Nephron (organoid): ENCODE results near the gene PERM1.

Source experiments
- H3K27ac Mint-ChIP-seq, 3 experiments: 2 replicates each; pipeline ENCODE4 v1.8.0; 2020; ENCODE audit warnings: mixed read lengths in 3 of 3, mild to moderate bottlenecking in 2 of 3, moderate library complexity in 1 of 3
- H3K27me3 Mint-ChIP-seq: 2 replicates; pipeline ENCODE4 v1.8.0; 2021; ENCODE audit warnings: low read depth, mild to moderate bottlenecking, moderate library complexity, mixed read lengths
- H3K36me3 Mint-ChIP-seq: 2 replicates; pipeline ENCODE4 v1.8.0; 2020; ENCODE audit warnings: low read depth, mixed read lengths
- H3K4me1 Mint-ChIP-seq: 2 replicates; pipeline ENCODE4 v1.8.0; 2020; ENCODE audit warnings: mixed read lengths
- H3K4me3 Mint-ChIP-seq, 3 experiments: 2 replicates each; pipeline ENCODE4 v1.8.0; 2020; ENCODE audit warnings: mild to moderate bottlenecking in 3 of 3, mixed read lengths in 3 of 3, moderate library complexity in 2 of 3
- H3K9me3 Mint-ChIP-seq: 2 replicates; pipeline ENCODE4 v1.8.0; 2020; ENCODE audit warnings: mixed read lengths
- TF ChIP-seq, protein P1 (sequence below), 3 experiments: fragments of 200-600 bp; sonication (generic); IDR thresholded peaks; one replicate each; pipeline ENCODE4 v1.5.0; 2021; ENCODE audit warnings: antibody characterized with exemption in 3 of 3; ENCODE audit not compliant: unreplicated experiment in 3 of 3

PERM1 gene

DNA sequence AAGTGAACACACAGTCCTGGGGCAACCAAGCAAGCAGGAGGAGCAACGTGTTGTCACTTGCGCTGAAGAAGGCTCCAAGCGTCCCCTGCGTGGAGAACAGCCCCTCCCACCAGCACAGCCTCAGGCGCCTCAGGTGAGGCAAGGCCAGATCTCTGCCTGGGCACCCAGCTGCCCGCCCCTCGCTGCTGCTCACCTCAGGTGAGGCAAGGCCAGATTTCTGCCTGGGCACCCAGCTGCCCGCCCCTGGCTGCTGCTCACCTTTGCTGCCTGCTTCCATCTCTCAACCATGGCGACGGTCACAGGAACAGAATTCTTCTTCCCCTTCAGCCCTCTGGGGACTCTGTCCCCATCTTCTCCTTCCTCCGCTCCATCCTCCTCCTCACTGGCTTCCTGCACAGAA is 25.3 kb downstream of the PERM1 start:
- Mint-ChIP-seq H3K4me1 (peaks cover 15% of the 10 kb centered on the region), H3K36me3 (peaks cover 25% of the 10 kb centered on the region), H3K4me3 (peak overlapping the region; percentile 57 to 79 (median 77)), H3K27ac (no peak overlapping the region), H3K9me3 (no peaks in the 10 kb centered on the region), H3K27me3 (no peaks in the 10 kb centered on the region)
- TF ChIP-seq, protein P1, sequence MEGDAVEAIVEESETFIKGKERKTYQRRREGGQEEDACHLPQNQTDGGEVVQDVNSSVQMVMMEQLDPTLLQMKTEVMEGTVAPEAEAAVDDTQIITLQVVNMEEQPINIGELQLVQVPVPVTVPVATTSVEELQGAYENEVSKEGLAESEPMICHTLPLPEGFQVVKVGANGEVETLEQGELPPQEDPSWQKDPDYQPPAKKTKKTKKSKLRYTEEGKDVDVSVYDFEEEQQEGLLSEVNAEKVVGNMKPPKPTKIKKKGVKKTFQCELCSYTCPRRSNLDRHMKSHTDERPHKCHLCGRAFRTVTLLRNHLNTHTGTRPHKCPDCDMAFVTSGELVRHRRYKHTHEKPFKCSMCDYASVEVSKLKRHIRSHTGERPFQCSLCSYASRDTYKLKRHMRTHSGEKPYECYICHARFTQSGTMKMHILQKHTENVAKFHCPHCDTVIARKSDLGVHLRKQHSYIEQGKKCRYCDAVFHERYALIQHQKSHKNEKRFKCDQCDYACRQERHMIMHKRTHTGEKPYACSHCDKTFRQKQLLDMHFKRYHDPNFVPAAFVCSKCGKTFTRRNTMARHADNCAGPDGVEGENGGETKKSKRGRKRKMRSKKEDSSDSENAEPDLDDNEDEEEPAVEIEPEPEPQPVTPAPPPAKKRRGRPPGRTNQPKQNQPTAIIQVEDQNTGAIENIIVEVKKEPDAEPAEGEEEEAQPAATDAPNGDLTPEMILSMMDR (IDR thresholded peaks at IDR 0.05; ENCODE audit: unreplicated experiment in 3 of 3), result no peak

DNA sequence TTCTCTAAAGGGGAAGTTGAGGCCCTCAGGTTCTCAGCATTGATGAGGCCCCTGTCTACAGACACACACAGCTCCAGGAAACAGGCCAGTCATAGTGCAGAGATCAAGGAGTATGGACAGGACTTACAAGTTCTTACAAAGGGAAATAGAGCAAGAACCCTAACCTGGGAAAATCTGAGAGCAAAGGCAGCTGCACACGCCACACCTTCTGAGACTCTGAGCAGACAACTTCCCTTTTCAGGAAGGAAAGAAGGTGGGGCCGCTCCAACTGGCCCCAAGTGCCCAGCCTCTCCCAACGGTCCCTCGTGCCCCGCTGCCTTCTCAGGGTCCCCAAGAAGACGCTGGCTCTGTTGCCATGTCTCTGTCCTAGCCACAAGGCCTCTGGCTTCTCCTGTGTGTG is 26.4 kb downstream of the PERM1 start:
- Mint-ChIP-seq H3K4me1 (peaks cover 19% of the 10 kb centered on the region), H3K36me3 (peaks cover 33% of the 10 kb centered on the region), H3K27ac (no peak overlapping the region), H3K9me3 (no peaks in the 10 kb centered on the region), H3K27me3 (no peaks in the 10 kb centered on the region), H3K4me3 (peak overlapping the region; percentile 22 to 77 (median 28))
- TF ChIP-seq, protein P1 (IDR thresholded peaks at IDR 0.05; ENCODE audit: unreplicated experiment in 3 of 3), result no peak

DNA sequence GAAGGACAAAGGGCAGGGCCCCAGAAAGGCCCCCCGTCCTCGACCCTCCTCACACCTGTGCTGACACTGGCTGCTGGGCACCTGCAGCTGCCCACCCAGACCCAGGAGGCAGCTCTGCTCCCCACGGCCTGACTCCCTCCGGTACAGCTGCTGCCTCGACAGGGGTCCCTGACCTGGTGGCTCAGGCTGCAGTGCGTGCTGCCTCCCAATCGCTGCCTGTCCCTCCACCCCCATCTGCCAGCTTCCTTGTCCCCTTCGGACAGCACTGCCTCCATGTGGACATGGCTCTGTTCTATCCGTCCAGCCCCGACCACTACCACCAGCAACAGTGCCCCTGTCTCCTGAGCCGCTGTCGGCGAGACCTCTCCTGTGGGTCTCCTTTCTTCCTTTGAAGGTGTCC is 27.0 kb downstream of the PERM1 start:
- H3K9me3 Mint-ChIP-seq, result no peaks in the 10 kb centered on the region
- H3K4me1 Mint-ChIP-seq, result peaks cover 19% of the 10 kb centered on the region
- H3K36me3 Mint-ChIP-seq, result peaks cover 39% of the 10 kb centered on the region
- H3K27me3 Mint-ChIP-seq, result no peaks in the 10 kb centered on the region
- TF ChIP-seq, protein P1 (IDR thresholded peaks at IDR 0.05; ENCODE audit: unreplicated experiment in 3 of 3), result no peak
- H3K27ac Mint-ChIP-seq, result no peak overlapping the region
- H3K4me3 Mint-ChIP-seq, result no peak overlapping the region

DNA sequence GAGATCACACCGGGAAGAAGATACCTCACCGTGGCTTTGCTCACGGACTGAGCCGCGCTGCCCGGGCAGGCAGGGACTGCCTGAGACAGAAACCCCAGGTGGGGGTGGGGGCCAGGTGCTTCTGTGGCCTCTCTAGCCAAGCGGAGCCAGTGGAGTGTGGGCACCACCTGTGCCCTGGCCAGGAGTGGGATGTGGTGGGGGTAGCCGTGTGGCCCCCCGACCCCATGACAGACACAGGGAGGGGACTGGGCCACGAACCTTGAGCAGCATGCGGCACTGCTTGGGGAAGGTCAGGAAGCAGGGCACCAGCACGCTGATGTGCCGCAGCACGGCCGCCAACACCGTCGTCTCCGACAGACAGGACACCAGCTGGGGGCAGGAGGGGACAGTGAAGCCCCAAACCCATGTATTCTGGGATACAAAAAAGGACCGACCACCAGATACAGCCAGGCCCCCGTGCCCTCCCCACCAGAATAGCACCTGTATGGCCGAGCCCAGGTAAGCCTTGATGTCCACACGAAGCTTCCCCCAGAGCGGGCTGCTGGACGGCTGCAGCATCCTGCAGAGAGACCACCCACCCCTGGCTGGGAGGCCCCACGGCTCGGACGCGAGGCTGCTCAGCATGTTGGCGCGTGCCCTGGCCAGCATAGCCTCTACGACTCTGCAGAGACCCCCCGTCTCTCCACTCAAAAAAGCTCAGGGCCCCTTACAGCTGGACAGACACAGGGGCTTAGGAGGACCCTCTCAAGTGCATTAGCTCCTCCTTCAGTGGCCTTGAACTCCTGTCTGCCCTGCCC is 28.2 kb downstream of the PERM1 start:
- TF ChIP-seq, protein P1 (IDR thresholded peaks at IDR 0.05; ENCODE audit: unreplicated experiment in 3 of 3), result no peak
- Mint-ChIP-seq H3K36me3 (peaks cover 50% of the 10 kb centered on the region), H3K4me1 (peaks cover 18% of the 10 kb centered on the region), H3K4me3 (peak overlapping the region in 1 of 3 experiments; percentile 21), H3K27ac (no peak overlapping the region), H3K9me3 (no peaks in the 10 kb centered on the region), H3K27me3 (no peaks in the 10 kb centered on the region)

DNA sequence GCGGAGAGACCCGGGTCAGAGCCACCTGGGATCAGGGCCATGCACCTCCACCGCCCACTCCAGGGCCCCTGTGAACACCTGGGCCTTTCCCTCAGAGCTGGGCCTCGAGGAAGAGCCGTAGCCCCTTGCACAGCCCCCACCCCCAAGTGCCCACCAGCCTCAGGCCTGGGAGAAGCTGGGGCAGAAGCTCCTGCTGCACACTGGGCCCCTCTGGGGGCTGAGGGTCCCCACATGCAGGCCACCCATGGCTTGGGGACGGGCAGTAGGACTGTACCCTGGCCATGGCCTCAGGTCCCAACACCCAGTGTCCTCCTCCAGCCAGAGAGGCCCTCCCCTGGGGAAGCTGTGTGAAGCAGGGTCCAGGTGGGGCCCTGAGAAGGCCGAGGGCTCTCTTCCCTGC is 29.3 kb downstream of the PERM1 start:
- TF ChIP-seq, protein P1 (IDR thresholded peaks at IDR 0.05; ENCODE audit: unreplicated experiment in 3 of 3), result no peak
- Mint-ChIP-seq H3K4me3 (no peak overlapping the region), H3K27me3 (no peaks in the 10 kb centered on the region)

DNA sequence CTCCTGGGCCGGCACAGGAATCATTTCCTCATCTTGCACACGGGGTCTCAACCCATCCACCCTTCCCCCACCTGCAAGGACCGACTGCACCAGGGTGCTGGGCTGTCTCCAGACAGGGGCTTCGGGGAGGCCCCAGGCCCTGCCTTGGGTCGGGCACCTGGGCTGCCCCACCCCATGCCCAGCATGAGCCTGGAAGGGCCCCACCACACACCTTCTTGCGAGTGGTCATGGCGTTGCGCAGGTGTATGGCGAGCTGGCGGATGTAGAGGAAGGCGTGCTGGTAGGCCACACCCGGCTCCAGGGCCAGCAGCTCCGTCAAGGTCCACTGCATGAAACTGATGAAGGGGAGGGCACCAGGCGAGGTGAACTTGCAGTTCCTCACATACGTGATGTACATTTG is 29.7 kb downstream of the PERM1 start:
- TF ChIP-seq, protein P1 (IDR thresholded peaks at IDR 0.05; ENCODE audit: unreplicated experiment in 3 of 3), result no peak
- Mint-ChIP-seq H3K4me1 (peaks cover 5% of the 10 kb centered on the region), H3K27me3 (no peaks in the 10 kb centered on the region), H3K36me3 (peaks cover 50% of the 10 kb centered on the region), H3K27ac (no peak overlapping the region), H3K9me3 (no peaks in the 10 kb centered on the region), H3K4me3 (no peak overlapping the region)

More for the DNA sequence above, 29.3 kb downstream of the PERM1 start:
- peaks cover 51% of the 10 kb centered on the region for H3K36me3 Mint-ChIP-seq
- H3K27ac Mint-ChIP-seq, result no peak overlapping the region
- H3K4me1 Mint-ChIP-seq, result peaks cover 8% of the 10 kb centered on the region
- H3K9me3 Mint-ChIP-seq, result no peaks in the 10 kb centered on the region
